ENCODE results near the gene KRT2. TPM values are rescaled to one million over a fixed set of nuclear protein-coding genes. Genes with fewer than 3 reads are reported as not detected.

Gene KRT2
- total and polyA plus RNA-seq, 10 of the 15 experiments (the other 5 are each of a cell fraction or from before 2014, with no cell fraction given) = 0.08 to 0.12 TPM; not detected in 8

DNA sequence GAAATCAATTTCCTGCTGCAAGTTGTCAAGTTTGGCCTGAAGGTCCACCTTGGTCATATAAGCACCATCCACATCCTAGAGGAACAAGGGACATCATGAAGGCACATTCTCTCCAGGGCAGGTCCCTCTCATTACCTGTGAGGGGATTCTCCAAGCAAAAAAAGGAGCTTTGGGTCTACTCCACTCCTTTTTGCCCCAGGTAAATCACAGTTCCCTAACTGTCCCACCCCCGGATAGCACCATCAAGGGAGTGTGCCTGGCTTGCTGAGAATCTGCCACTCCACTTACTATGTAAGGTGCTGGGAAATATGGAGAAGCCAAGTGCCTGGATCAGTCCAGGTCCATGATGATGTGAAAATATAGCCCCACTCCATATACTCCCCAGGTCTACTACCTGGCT, 25.7 kb upstream of the KRT2 start:
- FAIRE-seq (no peak), ATAC-seq (no peak), DNase-seq (ENCODE audit: low read depth, low spot score) (no peak)
- H3K4me2 ChIP-seq (ENCODE audit: control insufficient read depth, insufficient read depth) = no peak overlapping the region
- H2AFZ ChIP-seq (ENCODE audit: control insufficient read depth, low read depth, low read length) = no peak overlapping the region
- CTCF ChIA-PET = no interaction called here
- H3K79me2 ChIP-seq (ENCODE audit: control insufficient read depth, insufficient read depth, low read length) = no peaks in the 10 kb centered on the region
- no TSS peak for BruUV-seq (replicated peaks)
- H3K27ac ChIP-seq (ENCODE audit: control insufficient read depth, insufficient read depth) = no peak overlapping the region
- H3K9ac ChIP-seq (ENCODE audit: control insufficient read depth, insufficient read depth, low read length) = no peak overlapping the region
- H3K4me1 ChIP-seq (ENCODE audit: control insufficient read depth, insufficient read depth, low read length) = no peaks in the 10 kb centered on the region
- SMC1A ChIA-PET (ENCODE audit: uncharacterized antibody, unreplicated experiment) = no interaction called here
- intact Hi-C loops (cut with micrococcal nuclease; ENCODE audit: unreplicated experiment) = no loop called here
- no peaks in the 10 kb centered on the region for H4K20me1 ChIP-seq (ENCODE audit: control insufficient read depth, insufficient read depth)
- POLR2A ChIA-PET = no interaction called here
- 6% methylated on average over 1 of the region's 1 CpG for WGBS (ENCODE audit: insufficient coverage, insufficient replicate concordance, low lambda C conversion rate, missing lambda C conversion rate)
- no peak overlapping the region for H3K4me3 ChIP-seq
- H3K36me3 ChIP-seq (ENCODE audit: control insufficient read depth in 2 of 2, insufficient read depth in 2 of 2, low read length in 1 of 2) = no peaks in the 10 kb centered on the region
- RAD21 ChIA-PET (ENCODE audit: unreplicated experiment) = no interaction called here
- no peaks in the 10 kb centered on the region; a peak in 2 of 4 replicates for H3K27me3 ChIP-seq (replicated peaks in 1 of 2; ENCODE audit: control insufficient read depth in 2 of 2, insufficient read depth in 2 of 2, low read length in 1 of 2)
- TF ChIP-seq JUND (IDR thresholded peaks at IDR 0.05; ENCODE audit: low read depth, low read length) = no peak
- TF ChIP-seq TBL1XR1 (IDR thresholded peaks at IDR 0.05; ENCODE audit: low read depth, low read length) = no peak
- no peak for TF ChIP-seq FOXM1 (IDR thresholded peaks at IDR 0.05; ENCODE audit: low read depth, low read length)
- TF ChIP-seq, protein P1, sequence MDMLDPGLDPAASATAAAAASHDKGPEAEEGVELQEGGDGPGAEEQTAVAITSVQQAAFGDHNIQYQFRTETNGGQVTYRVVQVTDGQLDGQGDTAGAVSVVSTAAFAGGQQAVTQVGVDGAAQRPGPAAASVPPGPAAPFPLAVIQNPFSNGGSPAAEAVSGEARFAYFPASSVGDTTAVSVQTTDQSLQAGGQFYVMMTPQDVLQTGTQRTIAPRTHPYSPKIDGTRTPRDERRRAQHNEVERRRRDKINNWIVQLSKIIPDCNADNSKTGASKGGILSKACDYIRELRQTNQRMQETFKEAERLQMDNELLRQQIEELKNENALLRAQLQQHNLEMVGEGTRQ (IDR thresholded peaks at IDR 0.05; ENCODE audit: borderline replicate concordance, low read depth, low read length) = no peak
- no peak for TF ChIP-seq SMAD5 (IDR thresholded peaks at IDR 0.05; ENCODE audit: low read depth)
- TF ChIP-seq MTA2 (IDR thresholded peaks at IDR 0.05; ENCODE audit: low read depth) = no peak
- no peak for TF ChIP-seq CREB1 (IDR thresholded peaks at IDR 0.05; ENCODE audit: low read depth)
- TF ChIP-seq, protein P2, sequence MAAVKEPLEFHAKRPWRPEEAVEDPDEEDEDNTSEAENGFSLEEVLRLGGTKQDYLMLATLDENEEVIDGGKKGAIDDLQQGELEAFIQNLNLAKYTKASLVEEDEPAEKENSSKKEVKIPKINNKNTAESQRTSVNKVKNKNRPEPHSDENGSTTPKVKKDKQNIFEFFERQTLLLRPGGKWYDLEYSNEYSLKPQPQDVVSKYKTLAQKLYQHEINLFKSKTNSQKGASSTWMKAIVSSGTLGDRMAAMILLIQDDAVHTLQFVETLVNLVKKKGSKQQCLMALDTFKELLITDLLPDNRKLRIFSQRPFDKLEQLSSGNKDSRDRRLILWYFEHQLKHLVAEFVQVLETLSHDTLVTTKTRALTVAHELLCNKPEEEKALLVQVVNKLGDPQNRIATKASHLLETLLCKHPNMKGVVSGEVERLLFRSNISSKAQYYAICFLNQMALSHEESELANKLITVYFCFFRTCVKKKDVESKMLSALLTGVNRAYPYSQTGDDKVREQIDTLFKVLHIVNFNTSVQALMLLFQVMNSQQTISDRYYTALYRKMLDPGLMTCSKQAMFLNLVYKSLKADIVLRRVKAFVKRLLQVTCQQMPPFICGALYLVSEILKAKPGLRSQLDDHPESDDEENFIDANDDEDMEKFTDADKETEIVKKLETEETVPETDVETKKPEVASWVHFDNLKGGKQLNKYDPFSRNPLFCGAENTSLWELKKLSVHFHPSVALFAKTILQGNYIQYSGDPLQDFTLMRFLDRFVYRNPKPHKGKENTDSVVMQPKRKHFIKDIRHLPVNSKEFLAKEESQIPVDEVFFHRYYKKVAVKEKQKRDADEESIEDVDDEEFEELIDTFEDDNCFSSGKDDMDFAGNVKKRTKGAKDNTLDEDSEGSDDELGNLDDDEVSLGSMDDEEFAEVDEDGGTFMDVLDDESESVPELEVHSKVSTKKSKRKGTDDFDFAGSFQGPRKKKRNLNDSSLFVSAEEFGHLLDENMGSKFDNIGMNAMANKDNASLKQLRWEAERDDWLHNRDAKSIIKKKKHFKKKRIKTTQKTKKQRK (IDR thresholded peaks at IDR 0.05; ENCODE audit: low read depth, low read length) = no peak
- no peak for TF ChIP-seq MYC (IDR thresholded peaks at IDR 0.05; ENCODE audit: insufficient read depth, insufficient read length, insufficient replicate concordance, low read length, severe bottlenecking)
- no peak for TF ChIP-seq LARP7 (IDR thresholded peaks at IDR 0.05)
- no peak for TF ChIP-seq DPF2 (IDR thresholded peaks at IDR 0.05)
- in situ Hi-C loops (cut with MboI) = no loop called here
- no peaks in the 10 kb centered on the region for H3K9me3 ChIP-seq (replicated peaks; ENCODE audit: control insufficient read depth, insufficient read depth, low read length)

Data from GM12878 (cell line).